Activated CD4-positive, alpha-beta T cell treated with anti-CD3 and anti-CD28 coated beads, Interleukin-2, Interleukin-4, amounts not matched to agents 100 ng/mL and 50 ng/mL, durations not matched to agents 16 hours and 8 hours (primary cell): ENCODE measurements around the gene SMARCE1.

ENCODE experiments used
- DNase-seq: peaks from one replicate; pipeline ENCODE4 v3.0.0-alpha.2; 2020; ENCODE audit warnings: low spot score

The SMARCE1 gene

GRCh38 chr17:40580140-40580539, 67.5 kb downstream of the SMARCE1 start:
- no peak for DNase-seq

DNA sequence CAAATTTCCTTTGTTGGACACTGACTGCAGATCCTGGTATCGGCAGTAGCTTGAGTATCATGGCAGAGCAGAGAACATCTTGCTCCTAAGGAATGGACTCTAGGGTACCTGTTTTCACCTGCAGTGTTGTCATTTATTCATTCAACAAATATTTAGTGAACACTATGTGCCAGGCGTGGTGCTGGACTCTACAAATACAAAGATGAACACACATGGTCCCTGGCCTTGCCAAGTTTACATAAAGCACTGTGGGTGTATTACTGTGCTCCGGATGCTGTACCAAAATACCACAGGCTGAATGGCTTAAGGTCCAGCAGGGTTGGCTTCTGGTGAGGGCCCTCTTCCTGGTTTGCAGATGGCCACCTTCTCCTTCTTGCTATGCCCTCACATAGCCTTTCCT, 68.1 kb downstream of the SMARCE1 start:
- no peak for DNase-seq

GRCh38 chr17:40577611-40578065, 70.0 kb downstream of the SMARCE1 start:
- DNase-seq: no peak

GRCh38 chr17:40576113-40576740, 71.4 kb downstream of the SMARCE1 start:
- DNase-seq: no peak
